Esophagus muscularis mucosa (tissue), 4 donors: ENCODE measurements around the gene IWS1. TPM values are rescaled to one million over a fixed set of nuclear protein-coding genes. Genes with fewer than 3 reads are reported as not detected.

Experiments used
- DNase-seq: peaks from one replicate; pipeline ENCODE4 v3.0.0-alpha.2; 2017; ENCODE audit errors: extremely low spot score
- H3K27ac ChIP-seq, 4 donors: fragments of 200-600 bp; sonication (generic); replicated peaks in 1 of 4; 1 replicate in 3 of 4; 2 replicates in 1 of 4; pipeline ENCODE4 v1.5.1; 2016 to 2019; ENCODE audit warnings: mild to moderate bottlenecking in 1 of 4
- H3K27me3 ChIP-seq, 4 donors: fragments of 200-600 bp; sonication (generic); one replicate each; pipeline versions ENCODE4 v1.5.1 to v1.6.0; 2016 to 2019
- H3K36me3 ChIP-seq, 4 donors: fragments of 200-600 bp; sonication (generic); one replicate each; pipeline ENCODE4 v1.5.1; 2016 to 2019
- H3K4me1 ChIP-seq, 4 donors: fragments of 200-600 bp; sonication (generic); one replicate each; pipeline ENCODE4 v1.5.1; 2016 to 2019
- H3K4me3 ChIP-seq, 4 donors: fragments of 200-600 bp; sonication (generic); 1 replicate in 2 of 4; 2 replicates in 2 of 4; pipeline ENCODE4 v1.5.1; 2016 to 2019; ENCODE audit warnings: mild to moderate bottlenecking in 4 of 4, moderate library complexity in 1 of 4
- H3K9me3 ChIP-seq, 4 donors: fragments of 200-600 bp; sonication (generic); 1 replicate in 3 of 4; 2 replicates in 1 of 4; pipeline ENCODE4 v1.5.1; 2016 to 2019
- EP300 ChIP-seq: sonication (generic); formaldehyde crosslinking; IDR thresholded peaks from one replicate; pipeline ENCODE4 v1.6.1; 2017; ENCODE audit warnings: antibody characterized with exemption
- POLR2A ChIP-seq: fragments of 450-650 bp; IDR thresholded peaks from one replicate; pipeline ENCODE4 v1.6.1; 2017; ENCODE audit warnings: antibody characterized with exemption, moderate library complexity, mild to moderate bottlenecking, low read depth
- POLR2AphosphoS5 ChIP-seq, 2 donors: sonication (generic); formaldehyde crosslinking; IDR thresholded peaks; one replicate each; pipeline ENCODE4 v1.6.1; 2017; ENCODE audit warnings: antibody characterized with exemption in 2 of 2
- WGBS: methylation state at CpG from one replicate; pipeline ENCODE4 v1.1.5; 2018; 5-methylcytosine and 5-hydroxymethylcytosine counted together
- intact Hi-C: fragments of 100-400 bp; cut with DNase I; formaldehyde crosslinking; loops from one replicate; pipeline ENCODE4 v1.15.1; 2023
- total RNA-seq, 4 donors: library from RNA; depleted of rRNA; stranded (reverse); fragments of >200 nt; gene quantifications; one replicate each; pipeline versions ENCODE4 v1.1.0 to v1.2.1, GENCODE V29; 2016
- TF ChIP-seq, protein P1 (sequence below), 3 experiments: fragments of 200-600 bp in 2 of 3; fragments of 450-650 bp in 1 of 3; sonication (generic) in 2 of 3; IDR thresholded peaks; one replicate each; pipeline ENCODE4 v1.5.1; 2017 to 2019; ENCODE audit warnings: antibody characterized with exemption in 3 of 3, mild to moderate bottlenecking in 2 of 3, moderate library complexity in 1 of 3

IWS1 gene
- total RNA-seq, 4 donors from 2014 or later = 32.6 to 38.1 (median 34.7) TPM

DNA sequence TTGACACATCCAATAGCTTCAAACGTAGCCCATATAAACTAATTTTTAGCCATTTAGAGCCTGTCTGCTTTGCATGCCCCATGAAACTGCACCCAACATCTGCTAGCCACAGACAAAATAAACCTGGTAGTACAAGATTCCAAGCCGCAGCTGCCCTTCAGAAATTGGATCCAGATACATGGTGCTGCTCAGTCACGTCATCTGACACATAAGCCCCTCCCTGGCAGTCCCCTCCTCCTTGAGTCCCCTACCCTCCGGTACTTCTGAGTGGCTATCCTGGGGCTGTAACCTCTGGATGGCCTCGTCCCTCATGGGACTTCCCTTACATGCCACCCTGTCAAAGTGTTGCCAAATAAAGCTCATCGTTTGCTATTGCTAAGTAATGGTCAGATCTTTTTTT lies 74.3 kb downstream of the IWS1 start:
- intact Hi-C loops = no loop called here
- no peaks in the 10 kb centered on the region for H3K27me3 ChIP-seq
- peaks cover 0 to 8% (median 0%) of the 10 kb centered on the region in 4 donors for H3K36me3 ChIP-seq
- no peaks in the 10 kb centered on the region for H3K9me3 ChIP-seq
- DNase-seq = no peak
- H3K4me3 ChIP-seq = no peak overlapping the region
- WGBS = 82% methylated on average over 6 of the region's 6 CpGs
- H3K27ac ChIP-seq = no peak overlapping the region
- no peaks in the 10 kb centered on the region for H3K4me1 ChIP-seq
- TF ChIP-seq EP300 (no peak), POLR2AphosphoS5 (IDR thresholded peaks at IDR 0.05) (no peak), POLR2A (no peak)
- TF ChIP-seq, protein P1, sequence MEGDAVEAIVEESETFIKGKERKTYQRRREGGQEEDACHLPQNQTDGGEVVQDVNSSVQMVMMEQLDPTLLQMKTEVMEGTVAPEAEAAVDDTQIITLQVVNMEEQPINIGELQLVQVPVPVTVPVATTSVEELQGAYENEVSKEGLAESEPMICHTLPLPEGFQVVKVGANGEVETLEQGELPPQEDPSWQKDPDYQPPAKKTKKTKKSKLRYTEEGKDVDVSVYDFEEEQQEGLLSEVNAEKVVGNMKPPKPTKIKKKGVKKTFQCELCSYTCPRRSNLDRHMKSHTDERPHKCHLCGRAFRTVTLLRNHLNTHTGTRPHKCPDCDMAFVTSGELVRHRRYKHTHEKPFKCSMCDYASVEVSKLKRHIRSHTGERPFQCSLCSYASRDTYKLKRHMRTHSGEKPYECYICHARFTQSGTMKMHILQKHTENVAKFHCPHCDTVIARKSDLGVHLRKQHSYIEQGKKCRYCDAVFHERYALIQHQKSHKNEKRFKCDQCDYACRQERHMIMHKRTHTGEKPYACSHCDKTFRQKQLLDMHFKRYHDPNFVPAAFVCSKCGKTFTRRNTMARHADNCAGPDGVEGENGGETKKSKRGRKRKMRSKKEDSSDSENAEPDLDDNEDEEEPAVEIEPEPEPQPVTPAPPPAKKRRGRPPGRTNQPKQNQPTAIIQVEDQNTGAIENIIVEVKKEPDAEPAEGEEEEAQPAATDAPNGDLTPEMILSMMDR (IDR thresholded peaks at IDR 0.05) = no peak

DNA sequence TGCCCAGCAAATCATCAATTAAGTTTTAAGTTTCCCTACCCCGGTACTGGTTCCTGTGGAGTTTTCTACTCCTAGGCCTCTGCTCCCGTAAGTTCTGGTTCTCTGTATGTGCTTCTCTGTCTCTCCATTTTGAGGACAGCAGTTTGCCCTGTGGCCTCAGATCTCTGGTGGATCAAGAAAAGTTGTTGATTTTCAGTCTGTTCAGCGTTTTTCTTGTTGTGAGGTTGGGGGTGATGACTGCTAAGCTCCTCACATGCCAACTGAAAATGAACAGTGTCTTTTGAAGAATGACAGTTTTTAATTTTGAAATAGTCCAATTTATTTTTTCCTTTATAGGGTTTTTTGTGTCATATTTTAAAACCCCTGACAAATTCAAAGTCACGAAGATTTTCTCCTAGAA lies 76.4 kb downstream of the IWS1 start:
- peaks cover 0 to 8% (median 0%) of the 10 kb centered on the region in 4 donors for H3K36me3 ChIP-seq
- no peak for TF ChIP-seq POLR2AphosphoS5 (IDR thresholded peaks at IDR 0.05)
- no peak for TF ChIP-seq EP300
- no peak for TF ChIP-seq POLR2A
- TF ChIP-seq, protein P1 (IDR thresholded peaks at IDR 0.05) = no peak
- intact Hi-C loops = no loop called here
- H3K9me3 ChIP-seq = no peaks in the 10 kb centered on the region
- H3K27me3 ChIP-seq = no peaks in the 10 kb centered on the region
- no peak overlapping the region for H3K4me3 ChIP-seq
- 93% methylated on average over 4 of the region's 4 CpGs for WGBS
- H3K4me1 ChIP-seq = no peaks in the 10 kb centered on the region
- no peak for DNase-seq
- H3K27ac ChIP-seq = no peak overlapping the region

DNA sequence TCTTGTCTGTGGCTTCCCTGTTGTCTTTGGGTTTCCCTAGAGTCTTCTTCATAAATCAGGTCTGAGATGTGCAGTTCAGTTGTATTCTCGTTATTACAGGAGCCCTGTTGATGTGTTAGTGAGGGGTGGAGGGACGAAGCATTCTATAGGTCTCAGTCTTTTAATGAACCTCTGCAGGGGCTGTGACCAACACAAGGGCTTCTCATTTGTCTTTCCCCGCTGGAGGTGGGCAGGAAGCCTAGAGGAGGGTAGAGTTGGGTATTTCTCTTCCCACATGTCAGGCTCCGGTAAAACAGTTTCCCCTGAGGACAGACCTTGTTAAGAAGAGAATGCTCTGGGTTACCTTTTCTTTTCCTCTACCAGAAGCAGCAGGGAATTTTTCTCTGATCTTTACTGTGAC lies 76.9 kb downstream of the IWS1 start:
- no peak overlapping the region for H3K4me3 ChIP-seq
- TF ChIP-seq POLR2A = no peak
- TF ChIP-seq, protein P1 (IDR thresholded peaks at IDR 0.05) = no peak
- TF ChIP-seq EP300 = no peak
- TF ChIP-seq POLR2AphosphoS5 (IDR thresholded peaks at IDR 0.05) = no peak
- no peaks in the 10 kb centered on the region for H3K27me3 ChIP-seq
- peaks cover 0 to 5% (median 0%) of the 10 kb centered on the region in 4 donors for H3K9me3 ChIP-seq
- no peak for DNase-seq
- 84% methylated on average over 4 of the region's 4 CpGs for WGBS
- intact Hi-C loops = no loop called here
- H3K36me3 ChIP-seq = peaks cover 0 to 6% (median 0%) of the 10 kb centered on the region in 4 donors
- no peak overlapping the region for H3K27ac ChIP-seq
- no peaks in the 10 kb centered on the region for H3K4me1 ChIP-seq

DNA sequence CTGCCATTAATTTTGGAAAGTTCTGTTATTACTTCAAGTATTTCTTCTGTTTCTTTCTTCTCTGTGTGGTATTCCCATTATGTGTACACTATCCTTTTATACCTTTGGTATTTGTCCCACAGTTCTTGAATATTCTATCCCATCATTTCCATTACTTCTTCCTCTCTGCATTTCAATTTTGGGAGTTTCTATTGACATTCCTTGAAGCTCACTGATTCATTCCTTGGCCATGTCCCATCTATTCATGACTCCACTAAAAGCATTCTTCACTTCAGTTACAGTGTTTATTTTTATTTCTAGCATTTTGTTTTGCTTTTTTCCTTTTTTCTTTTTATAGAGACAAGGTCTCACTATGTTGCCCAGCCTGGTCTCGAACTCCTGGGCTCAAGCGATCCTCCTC lies 77.8 kb downstream of the IWS1 start:
- Histone ChIP-seq H3K27me3 (no peaks in the 10 kb centered on the region), H3K4me1 (no peaks in the 10 kb centered on the region), H3K4me3 (no peak overlapping the region), H3K36me3 (no peaks in the 10 kb centered on the region), H3K9me3 (peaks cover 0 to 5% (median 0%) of the 10 kb centered on the region in 4 donors), H3K27ac (no peak overlapping the region)
- no peak for DNase-seq
- 90% methylated on average over 2 of the region's 2 CpGs for WGBS
- TF ChIP-seq, protein P1 (IDR thresholded peaks at IDR 0.05) = no peak
- TF ChIP-seq POLR2A (no peak), EP300 (no peak), POLR2AphosphoS5 (IDR thresholded peaks at IDR 0.05) (no peak)
- intact Hi-C loops = no loop called here

DNA sequence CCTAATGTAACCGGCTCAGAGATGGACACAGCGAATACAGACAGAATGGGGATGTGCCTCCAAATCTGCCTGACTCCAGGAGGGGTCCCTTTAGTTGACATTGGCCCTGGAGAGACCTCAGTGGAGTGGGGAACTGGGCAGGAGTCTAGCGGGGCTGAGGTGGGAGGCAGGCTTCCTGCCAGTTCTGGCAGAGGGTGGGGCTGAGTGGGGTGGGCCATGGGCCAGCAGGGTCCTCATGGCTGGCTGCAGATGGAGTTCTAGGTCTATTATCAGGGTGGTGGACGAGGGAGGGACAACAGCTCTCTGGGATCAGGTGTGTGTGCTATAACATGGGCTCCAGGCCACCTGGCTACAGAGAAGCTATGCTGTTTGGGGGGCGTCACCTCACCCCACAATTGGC lies 86.9 kb downstream of the IWS1 start:
- intact Hi-C loops = no loop called here
- WGBS = 67% methylated on average over 3 of the region's 5 CpGs
- no peak for DNase-seq
- Histone ChIP-seq H3K4me1 (no peaks in the 10 kb centered on the region), H3K36me3 (no peaks in the 10 kb centered on the region), H3K27ac (no peak overlapping the region), H3K9me3 (peaks cover 3 to 18% (median 8%) of the 10 kb centered on the region in 4 donors), H3K4me3 (no peak overlapping the region), H3K27me3 (no peaks in the 10 kb centered on the region)
- no peak for TF ChIP-seq POLR2AphosphoS5 (IDR thresholded peaks at IDR 0.05)
- TF ChIP-seq, protein P1 (IDR thresholded peaks at IDR 0.05) = no peak
- TF ChIP-seq POLR2A = no peak
- TF ChIP-seq EP300 = no peak
